Nephron (organoid): ENCODE results near the gene MAML3.

ENCODE experiments used
- H3K27ac Mint-ChIP-seq, 3 experiments: 2 replicates each; pipeline ENCODE4 v1.8.0; 2020; ENCODE audit warnings: mixed read lengths in 3 of 3, mild to moderate bottlenecking in 2 of 3, moderate library complexity in 1 of 3
- H3K27me3 Mint-ChIP-seq: 2 replicates; pipeline ENCODE4 v1.8.0; 2021; ENCODE audit warnings: low read depth, mild to moderate bottlenecking, moderate library complexity, mixed read lengths
- H3K36me3 Mint-ChIP-seq: 2 replicates; pipeline ENCODE4 v1.8.0; 2020; ENCODE audit warnings: low read depth, mixed read lengths
- H3K4me1 Mint-ChIP-seq: 2 replicates; pipeline ENCODE4 v1.8.0; 2020; ENCODE audit warnings: mixed read lengths
- H3K4me3 Mint-ChIP-seq, 3 experiments: 2 replicates each; pipeline ENCODE4 v1.8.0; 2020; ENCODE audit warnings: mild to moderate bottlenecking in 3 of 3, mixed read lengths in 3 of 3, moderate library complexity in 2 of 3
- H3K9me3 Mint-ChIP-seq: 2 replicates; pipeline ENCODE4 v1.8.0; 2020; ENCODE audit warnings: mixed read lengths
- CTCF ChIP-seq, 3 experiments: fragments of 200-600 bp; sonication (generic); IDR thresholded peaks; one replicate each; pipeline ENCODE4 v1.5.0; 2021; ENCODE audit warnings: antibody characterized with exemption in 3 of 3; ENCODE audit not compliant: unreplicated experiment in 3 of 3

Gene MAML3

GRCh38 chr4:139773560-139774318 lies 380.2 kb downstream of the MAML3 start:
- Mint-ChIP-seq H3K4me1 (peaks cover 58% of the 10 kb centered on the region), H3K36me3 (no peaks in the 10 kb centered on the region), H3K27ac (peak overlapping the region; percentile 28 to 70 (median 51)), H3K4me3 (no peak overlapping the region), H3K9me3 (no peaks in the 10 kb centered on the region), H3K27me3 (no peaks in the 10 kb centered on the region)
- TF ChIP-seq CTCF (IDR thresholded peaks at IDR 0.05; ENCODE audit: unreplicated experiment in 3 of 3) = no peak

- Mint-ChIP-seq H3K27ac (peak overlapping the region; percentile 10 to 58 (median 51)), H3K36me3 (no peaks in the 10 kb centered on the region), H3K4me1 (peaks cover 38% of the 10 kb centered on the region), H3K4me3 (no peak overlapping the region), H3K27me3 (no peaks in the 10 kb centered on the region), H3K9me3 (no peaks in the 10 kb centered on the region)
- TF ChIP-seq CTCF (IDR thresholded peaks at IDR 0.05; ENCODE audit: unreplicated experiment in 3 of 3) = no peak
Measured at GRCh38 chr4:139770361-139770760, 383.6 kb downstream of the MAML3 start.

- no peak for TF ChIP-seq CTCF (IDR thresholded peaks at IDR 0.05; ENCODE audit: unreplicated experiment in 3 of 3)
- no peak overlapping the region for H3K27ac Mint-ChIP-seq
Measured at GRCh38 chr4:139769364-139769763, 384.6 kb downstream of the MAML3 start.

GRCh38 chr4:139768896-139769295 lies 385.1 kb downstream of the MAML3 start:
- H3K4me1 Mint-ChIP-seq = peaks cover 35% of the 10 kb centered on the region
- no peaks in the 10 kb centered on the region for H3K9me3 Mint-ChIP-seq
- H3K36me3 Mint-ChIP-seq = no peaks in the 10 kb centered on the region
- no peak overlapping the region for H3K4me3 Mint-ChIP-seq
- H3K27me3 Mint-ChIP-seq = no peaks in the 10 kb centered on the region
- TF ChIP-seq CTCF (IDR thresholded peaks at IDR 0.05; ENCODE audit: unreplicated experiment in 3 of 3) = no peak
- H3K27ac Mint-ChIP-seq = no peak overlapping the region

More at GRCh38 chr4:139769364-139769763, 384.6 kb downstream of the MAML3 start:
- Mint-ChIP-seq H3K4me1 (peaks cover 35% of the 10 kb centered on the region), H3K36me3 (no peaks in the 10 kb centered on the region), H3K4me3 (no peak overlapping the region), H3K27me3 (no peaks in the 10 kb centered on the region), H3K9me3 (no peaks in the 10 kb centered on the region)

- Mint-ChIP-seq H3K27ac (no peak overlapping the region), H3K4me3 (no peak overlapping the region), H3K36me3 (no peaks in the 10 kb centered on the region), H3K27me3 (no peaks in the 10 kb centered on the region), H3K4me1 (peaks cover 39% of the 10 kb centered on the region), H3K9me3 (no peaks in the 10 kb centered on the region)
- TF ChIP-seq CTCF (IDR thresholded peaks at IDR 0.05; ENCODE audit: unreplicated experiment in 3 of 3) = no peak
Measured at GRCh38 chr4:139768366-139768765, 385.6 kb downstream of the MAML3 start.

- H3K9me3 Mint-ChIP-seq = no peaks in the 10 kb centered on the region
- H3K27ac Mint-ChIP-seq = no peak overlapping the region
- peaks cover 47% of the 10 kb centered on the region for H3K4me1 Mint-ChIP-seq
- H3K36me3 Mint-ChIP-seq = no peaks in the 10 kb centered on the region
- no peak for TF ChIP-seq CTCF (IDR thresholded peaks at IDR 0.05; ENCODE audit: unreplicated experiment in 3 of 3)
- no peaks in the 10 kb centered on the region for H3K27me3 Mint-ChIP-seq
- no peak overlapping the region for H3K4me3 Mint-ChIP-seq
Measured at GRCh38 chr4:139767585-139767984, 386.4 kb downstream of the MAML3 start.
